A673 (cell line): ENCODE measurements around the gene TMTC2. TPM values are rescaled to one million over a fixed set of nuclear protein-coding genes. Genes with fewer than 3 reads are reported as not detected.
"Not testable (repeated sequence)": the region's sequence is repeated elsewhere in the genome, so short reads cannot be mapped to it uniquely, and the experiment has no call there.

Experiments used
- BruUV-seq: library from RNA; stranded (reverse); fragments of 400-500 nt; replicated peaks from 2 replicates; lab custom pipeline; 2021; lab: Mats Ljungman, UMichigan
- CTCF ChIA-PET: fragments of 300-600 bp; sonication (Branson Sonifier 250); formaldehyde crosslinking; loops from one replicate; lab custom pipeline; 2022; ENCODE audit warnings: antibody characterized with exemption; lab: Charles Lee
- POLR2A ChIA-PET: fragments of 300-600 bp; sonication (Branson Sonifier 250); formaldehyde crosslinking; loops from one replicate; lab custom pipeline; 2022; ENCODE audit warnings: antibody characterized with exemption; ENCODE audit not compliant: low non-redundant PET; lab: Charles Lee
- DNase-seq: peaks from one replicate; pipeline ENCODE4 v3.0.0-alpha.2; 2015; ENCODE audit warnings: low spot score
- H3K27ac ChIP-seq: fragments of 200-600 bp; sonication (generic); 2 replicates; pipeline ENCODE4 v1.5.1; 2016; ENCODE audit warnings: mixed run types, low read depth, mild to moderate bottlenecking, mixed read lengths, antibody characterized with exemption, low read length; ENCODE audit not compliant: poor library complexity, severe bottlenecking
- H3K27me3 ChIP-seq: fragments of 200-600 bp; sonication (generic); replicated peaks from 2 replicates; pipeline ENCODE4 v1.6.1; 2017; ENCODE audit warnings: mixed run types, low read depth, mild to moderate bottlenecking, mixed read lengths, antibody characterized with exemption, low read length; ENCODE audit not compliant: insufficient read depth, poor library complexity
- H3K36me3 ChIP-seq: fragments of 200-600 bp; sonication (generic); 2 replicates; pipeline ENCODE4 v1.6.1; 2016; ENCODE audit warnings: mixed run types, mild to moderate bottlenecking, mixed read lengths, antibody characterized with exemption, low read length; ENCODE audit not compliant: insufficient read depth, poor library complexity, severe bottlenecking
- H3K4me1 ChIP-seq: fragments of 200-600 bp; sonication (generic); 2 replicates; pipeline ENCODE4 v1.6.1; 2017; ENCODE audit warnings: mixed run types, mild to moderate bottlenecking, mixed read lengths, antibody characterized with exemption, low read length; ENCODE audit not compliant: insufficient read depth, poor library complexity, severe bottlenecking
- H3K4me3 ChIP-seq: fragments of 200-600 bp; sonication (generic); 2 replicates; pipeline ENCODE4 v1.5.1; 2016; ENCODE audit warnings: low read depth, mixed run types, mild to moderate bottlenecking, mixed read lengths, low read length; ENCODE audit not compliant: poor library complexity, severe bottlenecking
- H3K9me3 ChIP-seq: fragments of 200-600 bp; sonication (generic); 2 replicates; pipeline ENCODE4 v1.6.1; 2016; ENCODE audit warnings: mixed run types, low read depth, mild to moderate bottlenecking, mixed read lengths, antibody characterized with exemption, low read length; ENCODE audit not compliant: poor library complexity, severe bottlenecking
- EZH2 ChIP-seq: fragments of 200-600 bp; sonication (generic); IDR thresholded peaks from 2 replicates; pipeline ENCODE4 v1.6.1; 2017; ENCODE audit warnings: borderline replicate concordance, low read depth, mild to moderate bottlenecking, mixed read lengths, antibody characterized with exemption, low read length; ENCODE audit not compliant: poor library complexity, severe bottlenecking
- intact Hi-C: fragments of 100-400 bp; cut with micrococcal nuclease; formaldehyde crosslinking; loops from one replicate; pipeline ENCODE4 v1.10.0; 2022; ENCODE audit not compliant: unreplicated experiment
- total RNA-seq: library from RNA; stranded (reverse); gene quantifications from 2 replicates; pipeline ENCODE4 v1.2.3, GENCODE V29; 2021
- TF ChIP-seq, protein P1 (sequence below): fragments of 300-800, 200-600 bp; sonication (generic); conservative IDR thresholded peaks from 2 replicates; pipeline ENCODE4 v1.5.1; 2017; ENCODE audit warnings: low read depth, mild to moderate bottlenecking, antibody characterized with exemption, low read length, moderate library complexity, mixed read lengths

The TMTC2 gene
- total RNA-seq, 1 experiment from 2014 or later = 3.3 TPM

DNA sequence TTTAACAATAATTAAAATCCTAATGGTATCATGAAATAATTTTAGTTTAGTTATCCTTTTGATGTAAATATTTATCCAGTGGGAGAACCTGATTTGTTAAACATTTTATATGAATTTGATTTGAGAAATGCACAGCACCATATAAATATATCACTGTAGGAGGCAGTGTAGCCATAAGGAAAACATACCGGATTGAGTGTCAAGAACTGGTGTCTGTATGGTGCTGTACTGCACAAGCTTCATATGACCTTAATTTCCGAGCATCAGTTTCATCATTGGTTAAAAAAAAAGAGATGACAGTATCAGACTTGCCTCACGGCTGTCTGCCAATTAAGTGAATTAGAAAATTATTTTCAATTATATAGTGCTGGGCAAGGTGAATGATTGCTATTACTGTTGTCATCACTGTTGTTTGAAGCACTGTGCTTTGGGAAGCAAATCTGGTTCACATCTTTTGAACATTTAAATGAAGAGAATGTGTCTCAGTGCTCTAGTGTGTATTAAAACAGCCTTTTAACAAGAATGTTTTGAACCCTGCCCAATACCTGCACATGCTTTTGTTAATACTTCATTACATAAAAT, 72.1 kb downstream of the TMTC2 start:
- TF ChIP-seq, protein P1, sequence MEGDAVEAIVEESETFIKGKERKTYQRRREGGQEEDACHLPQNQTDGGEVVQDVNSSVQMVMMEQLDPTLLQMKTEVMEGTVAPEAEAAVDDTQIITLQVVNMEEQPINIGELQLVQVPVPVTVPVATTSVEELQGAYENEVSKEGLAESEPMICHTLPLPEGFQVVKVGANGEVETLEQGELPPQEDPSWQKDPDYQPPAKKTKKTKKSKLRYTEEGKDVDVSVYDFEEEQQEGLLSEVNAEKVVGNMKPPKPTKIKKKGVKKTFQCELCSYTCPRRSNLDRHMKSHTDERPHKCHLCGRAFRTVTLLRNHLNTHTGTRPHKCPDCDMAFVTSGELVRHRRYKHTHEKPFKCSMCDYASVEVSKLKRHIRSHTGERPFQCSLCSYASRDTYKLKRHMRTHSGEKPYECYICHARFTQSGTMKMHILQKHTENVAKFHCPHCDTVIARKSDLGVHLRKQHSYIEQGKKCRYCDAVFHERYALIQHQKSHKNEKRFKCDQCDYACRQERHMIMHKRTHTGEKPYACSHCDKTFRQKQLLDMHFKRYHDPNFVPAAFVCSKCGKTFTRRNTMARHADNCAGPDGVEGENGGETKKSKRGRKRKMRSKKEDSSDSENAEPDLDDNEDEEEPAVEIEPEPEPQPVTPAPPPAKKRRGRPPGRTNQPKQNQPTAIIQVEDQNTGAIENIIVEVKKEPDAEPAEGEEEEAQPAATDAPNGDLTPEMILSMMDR = peak; percentile 52
- no peak for TF ChIP-seq EZH2
- ChIA-PET CTCF (interaction anchor here (0.8 kb wide), 1 partner anchor 73 kb away, joined by 3 read pairs; no protein-coding TSS in a partner anchor), POLR2A (no interaction called here)
- no TSS peak for BruUV-seq
- DNase-seq = peak; percentile 42
- H3K36me3 ChIP-seq = no peaks in the 10 kb centered on the region
- intact Hi-C loops = no loop called here
- H3K27ac ChIP-seq = no peak overlapping the region
- no peaks in the 10 kb centered on the region for H3K4me1 ChIP-seq
- no peaks in the 10 kb centered on the region for H3K9me3 ChIP-seq
- no peaks in the 10 kb centered on the region for H3K27me3 ChIP-seq
- H3K4me3 ChIP-seq = no peak overlapping the region

DNA sequence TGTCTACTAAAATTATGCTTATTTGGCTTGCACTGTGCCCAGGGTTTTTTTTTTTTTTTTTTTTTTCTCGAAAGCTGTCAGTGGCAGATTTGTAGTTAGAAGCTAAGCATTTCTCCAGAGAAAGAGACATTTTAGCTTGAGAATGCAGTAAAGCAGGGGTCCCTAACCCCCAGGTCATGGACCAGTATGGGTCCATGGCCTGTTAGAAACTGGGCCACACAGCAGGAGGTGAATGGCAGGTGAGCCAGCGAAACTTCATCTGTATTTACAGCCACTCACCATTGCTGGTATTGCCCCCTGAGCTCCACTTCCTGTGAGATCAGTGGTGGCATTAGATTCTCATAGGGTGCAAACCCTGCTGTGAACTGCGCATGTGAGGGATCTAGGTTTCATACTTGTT, 73.7 kb downstream of the TMTC2 start:
- Histone ChIP-seq H3K27me3 (no peaks in the 10 kb centered on the region), H3K36me3 (no peaks in the 10 kb centered on the region), H3K27ac (no peak overlapping the region), H3K4me1 (no peaks in the 10 kb centered on the region), H3K9me3 (no peaks in the 10 kb centered on the region), H3K4me3 (no peak overlapping the region)
- DNase-seq = no peak
- TF ChIP-seq, protein P1 = no peak
- no peak for TF ChIP-seq EZH2
- intact Hi-C loops = no loop called here
- ChIA-PET POLR2A (no interaction called here), CTCF (interaction anchor here (1.0 kb wide), 1 partner anchor 74 kb away, joined by 6 read pairs; the partner anchor contains the start of gene TMTC2)
- no TSS peak for BruUV-seq

DNA sequence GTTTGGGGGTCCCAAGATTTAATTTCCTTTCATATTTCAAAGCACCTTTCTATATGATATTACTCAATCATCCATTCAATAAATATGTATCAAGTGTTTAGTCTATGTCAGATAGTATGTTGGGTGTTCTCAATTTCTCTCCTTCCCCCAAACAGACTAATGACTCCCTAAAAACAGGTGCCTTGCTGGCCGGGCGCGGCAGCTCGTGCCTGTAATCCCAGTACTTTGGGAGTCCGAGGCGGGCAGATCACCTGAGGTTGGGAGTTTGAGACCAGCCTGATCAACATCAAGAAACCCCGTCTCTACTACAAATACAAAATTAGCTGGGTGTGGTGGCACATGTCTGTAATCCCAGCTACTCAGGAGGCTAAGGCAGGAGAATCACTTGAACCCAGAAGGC, 78.5 kb downstream of the TMTC2 start:
- H3K9me3 ChIP-seq, H3K27ac ChIP-seq, H3K27me3 ChIP-seq, intact Hi-C loops, BruUV-seq, H3K4me3 ChIP-seq, H3K36me3 ChIP-seq, H3K4me1 ChIP-seq, DNase-seq, POLR2A ChIA-PET: not testable (repeated sequence)
- CTCF ChIA-PET = interaction anchor here (0.6 kb wide), 1 partner anchor 240 kb away, joined by 3 read pairs; no protein-coding TSS in a partner anchor
